Kidney epithelial cell (primary cell): ENCODE data around the gene ATP1B2. TPM values are rescaled to one million over a fixed set of nuclear protein-coding genes. Genes with fewer than 3 reads are reported as not detected.

Source experiments
- DNase-seq: peaks from one replicate; pipeline ENCODE4 v3.0.0-alpha.2; 2010; ENCODE audit warnings: low read depth
- H3K27me3 ChIP-seq: 2 replicates; pipeline ENCODE4 v1.6.0; 2011; ENCODE audit warnings: low read length; ENCODE audit not compliant: control insufficient read depth, insufficient read depth
- H3K36me3 ChIP-seq: 2 replicates; pipeline ENCODE4 v1.5.1; 2011; ENCODE audit warnings: low read length; ENCODE audit not compliant: control insufficient read depth, insufficient read depth
- H3K4me3 ChIP-seq: 2 replicates; pipeline ENCODE4 v1.5.1; 2011; ENCODE audit warnings: low read depth, mild to moderate bottlenecking, control low read depth, low read length
- CTCF ChIP-seq: IDR thresholded peaks from 2 replicates; pipeline ENCODE4 v1.5.1; 2011; ENCODE audit warnings: mild to moderate bottlenecking, moderate library complexity, low read length, control low read depth, inconsistent platforms; ENCODE audit not compliant: insufficient read depth, poor library complexity, severe bottlenecking
- total RNA-seq: library from RNA; depleted of rRNA; stranded (reverse); fragments of >200 nt; gene quantifications from 2 replicates; pipeline ENCODE4 v1.2.3, GENCODE V29; 2015

ATP1B2 gene
- total RNA-seq, 1 donor from 2014 or later, result not detected

GRCh38 chr17:7685533-7686221 lies 35.0 kb downstream of the ATP1B2 start:
- peak; percentile 70 for DNase-seq
- H3K36me3 ChIP-seq, result no peaks in the 10 kb centered on the region
- no peak for TF ChIP-seq CTCF
- H3K27me3 ChIP-seq, result no peaks in the 10 kb centered on the region
- peak overlapping the region; percentile 91 for H3K4me3 ChIP-seq

GRCh38 chr17:7686222-7687071 lies 35.7 kb downstream of the ATP1B2 start:
- H3K36me3 ChIP-seq, result no peaks in the 10 kb centered on the region
- TF ChIP-seq CTCF, result no peak
- H3K4me3 ChIP-seq, result peak overlapping the region; percentile 91
- H3K27me3 ChIP-seq, result no peaks in the 10 kb centered on the region
- DNase-seq, result no peak

- no peaks in the 10 kb centered on the region for H3K36me3 ChIP-seq
- no peak for TF ChIP-seq CTCF
- H3K27me3 ChIP-seq, result no peaks in the 10 kb centered on the region
- peak; percentile 61 for DNase-seq
- H3K4me3 ChIP-seq, result peak within 1 kb of the TSS; percentile 91
Observed at GRCh38 chr17:7687072-7687907, 36.6 kb downstream of the ATP1B2 start, which contains the start of gene TP53. Gene TP53 (minus strand): TSS chr17:7687490. CDS start chr17:7676594, 10,896 bp downstream.

GRCh38 chr17:7687908-7688807 lies 37.4 kb downstream of the ATP1B2 start, which contains the start of gene WRAP53:
Gene WRAP53 (plus strand): TSS chr17:7688477. CDS start chr17:7688649, 172 bp downstream.
- H3K4me3 ChIP-seq, result peak within 1 kb of the TSS; percentile 91
- H3K27me3 ChIP-seq, result no peaks in the 10 kb centered on the region
- no peaks in the 10 kb centered on the region for H3K36me3 ChIP-seq
- DNase-seq, result peak; percentile 94
- peak; percentile 99 for TF ChIP-seq CTCF

- TF ChIP-seq CTCF, result no peak
- DNase-seq, result no peak
- Histone ChIP-seq H3K4me3 (peak overlapping the region; percentile 77), H3K27me3 (no peaks in the 10 kb centered on the region), H3K36me3 (no peaks in the 10 kb centered on the region)
Observed at GRCh38 chr17:7688808-7689316, 38.1 kb downstream of the ATP1B2 start.
